ENCODE measurements around the gene NCOA3.
A peak's percentile ranks its signal among the peaks of the same experiment; 100 is the strongest.
"Not testable (repeated sequence)": the region's sequence is repeated elsewhere in the genome, so short reads cannot be mapped to it uniquely, and the experiment has no call there.

Gene NCOA3

GRCh38 chr20:47468290-47469050, 33.2 kb upstream of the NCOA3 start:
- no peak for DNase-seq (ENCODE audit: low read depth, low spot score)

- no peak for DNase-seq (ENCODE audit: low read depth, low spot score)
Measured at GRCh38 chr20:47475419-47476044, 26.2 kb upstream of the NCOA3 start.

- DNase-seq (ENCODE audit: low read depth, low spot score), result no peak
Measured at GRCh38 chr20:47476452-47476851, 25.2 kb upstream of the NCOA3 start.

GRCh38 chr20:47479093-47479492, 22.6 kb upstream of the NCOA3 start:
- no peak for DNase-seq (ENCODE audit: low read depth, low spot score)

- no peak for DNase-seq (ENCODE audit: low read depth, low spot score)
Measured at GRCh38 chr20:47479506-47479905, 22.2 kb upstream of the NCOA3 start.

GRCh38 chr20:47480239-47480638, 21.4 kb upstream of the NCOA3 start:
- no peak for DNase-seq (ENCODE audit: low read depth, low spot score)

- DNase-seq (ENCODE audit: low read depth, low spot score), result no peak
Measured at GRCh38 chr20:47480705-47481104, 21.0 kb upstream of the NCOA3 start.

- no peak for DNase-seq (ENCODE audit: low read depth, low spot score)
Measured at GRCh38 chr20:47481330-47482216, 20.1 kb upstream of the NCOA3 start.

- DNase-seq (ENCODE audit: low read depth, low spot score), result no peak
Measured at GRCh38 chr20:47482705-47483104, 19.0 kb upstream of the NCOA3 start.

GRCh38 chr20:47484303-47484702, 17.4 kb upstream of the NCOA3 start:
- no peak for DNase-seq (ENCODE audit: low read depth, low spot score)

- no peak for DNase-seq (ENCODE audit: low read depth, low spot score)
Measured at GRCh38 chr20:47487175-47487917, 14.3 kb upstream of the NCOA3 start.

- DNase-seq (ENCODE audit: low read depth, low spot score), result no peak
Measured at GRCh38 chr20:47489448-47489872, 12.2 kb upstream of the NCOA3 start.

- no peak for DNase-seq (ENCODE audit: low read depth, low spot score)
Measured at GRCh38 chr20:47490795-47491194, 10.9 kb upstream of the NCOA3 start.

- no peak for DNase-seq (ENCODE audit: low read depth, low spot score)
Measured at GRCh38 chr20:47492284-47492683, 9.4 kb upstream of the NCOA3 start.

- DNase-seq (ENCODE audit: low read depth, low spot score), result peak; percentile 81
Measured at GRCh38 chr20:47493175-47493962, 8.3 kb upstream of the NCOA3 start.

- DNase-seq (ENCODE audit: low read depth, low spot score), result no peak
Measured at GRCh38 chr20:47493963-47494293, 7.8 kb upstream of the NCOA3 start.

GRCh38 chr20:47494606-47495005, 7.1 kb upstream of the NCOA3 start:
- DNase-seq (ENCODE audit: low read depth, low spot score), result not testable (repeated sequence)

- DNase-seq (ENCODE audit: low read depth, low spot score), result no peak
Measured at GRCh38 chr20:47496118-47496517, 5.6 kb upstream of the NCOA3 start.

- DNase-seq (ENCODE audit: low read depth, low spot score), result no peak
Measured at GRCh38 chr20:47498606-47499005, 3.1 kb upstream of the NCOA3 start.

- DNase-seq (ENCODE audit: low read depth, low spot score), result no peak
Measured at GRCh38 chr20:47499053-47499452, 2.6 kb upstream of the NCOA3 start.

GRCh38 chr20:47500082-47500481, 1.6 kb upstream of the NCOA3 start:
- not testable (repeated sequence) for DNase-seq (ENCODE audit: low read depth, low spot score)
